A549 (cell line): ENCODE results near the gene DISC1.

ENCODE experiments used
- EP300 ChIP-seq, 2 experiments: fragments of >200 bp; sonication (Bioruptor Twin); formaldehyde crosslinking; IDR thresholded peaks; 2 replicates in 1 of 2; 3 replicates in 1 of 2; pipeline ENCODE4 v1.6.1; 2016 to 2017
- HOXB5 ChIP-seq: fragments of 250-450 bp; sonication (Bioruptor Pico); IDR thresholded peaks from 2 replicates; pipeline ENCODE4 v1.5.0; 2020; ENCODE audit warnings: mild to moderate bottlenecking, moderate library complexity
- MAZ ChIP-seq: fragments of 150-350 bp; IDR thresholded peaks from 2 replicates; pipeline ENCODE4 v1.6.1; 2014; ENCODE audit warnings: antibody characterized with exemption, low read depth, low read length, borderline replicate concordance
- POLR2A ChIP-seq: IDR thresholded peaks from 2 replicates; pipeline ENCODE4 v1.6.1; 2012; ENCODE audit warnings: mild to moderate bottlenecking, low read length
- RFX5 ChIP-seq: fragments of 450-650 bp; IDR thresholded peaks from 2 replicates; pipeline ENCODE4 v1.7.1; 2014; ENCODE audit warnings: antibody characterized with exemption, mild to moderate bottlenecking, moderate library complexity
- SMC3 ChIP-seq: fragments of >200 bp; sonication (Bioruptor Twin); formaldehyde crosslinking; IDR thresholded peaks from 3 replicates; pipeline ENCODE4 v1.6.1; 2018; ENCODE audit warnings: inconsistent platforms
- SREBF2 ChIP-seq: fragments of 450-650 bp; IDR thresholded peaks from 2 replicates; pipeline ENCODE4 v1.6.1; 2014; ENCODE audit warnings: mild to moderate bottlenecking, moderate library complexity
- TP53 ChIP-seq: fragments of 250-450 bp; sonication (Bioruptor Pico); IDR thresholded peaks from 2 replicates; pipeline ENCODE4 v1.5.0; 2021; ENCODE audit warnings: mild to moderate bottlenecking, moderate library complexity
- ZC3H11A ChIP-seq: fragments of 450-650 bp; IDR thresholded peaks from 2 replicates; pipeline ENCODE4 v1.6.1; 2014; ENCODE audit warnings: antibody characterized with exemption, mild to moderate bottlenecking
- ZFP36 ChIP-seq: fragments of 450-650 bp; IDR thresholded peaks from 2 replicates; pipeline ENCODE4 v1.6.1; 2014; ENCODE audit warnings: borderline replicate concordance; ENCODE audit not compliant: partially characterized antibody
- TF ChIP-seq, protein P1 (sequence below): fragments of >200 bp; sonication (Bioruptor Twin); formaldehyde crosslinking; IDR thresholded peaks from 3 replicates; pipeline ENCODE4 v1.5.1; 2016
- TF ChIP-seq, protein P2 (sequence below): IDR thresholded peaks from 2 replicates; pipeline ENCODE4 v1.6.1; 2012
- TF ChIP-seq, protein P3 (sequence below): fragments of 200-600 bp; sonication (generic); IDR thresholded peaks from 2 replicates; pipeline ENCODE4 v1.6.1; 2016; ENCODE audit warnings: antibody characterized with exemption, mild to moderate bottlenecking, moderate library complexity

DNA sequence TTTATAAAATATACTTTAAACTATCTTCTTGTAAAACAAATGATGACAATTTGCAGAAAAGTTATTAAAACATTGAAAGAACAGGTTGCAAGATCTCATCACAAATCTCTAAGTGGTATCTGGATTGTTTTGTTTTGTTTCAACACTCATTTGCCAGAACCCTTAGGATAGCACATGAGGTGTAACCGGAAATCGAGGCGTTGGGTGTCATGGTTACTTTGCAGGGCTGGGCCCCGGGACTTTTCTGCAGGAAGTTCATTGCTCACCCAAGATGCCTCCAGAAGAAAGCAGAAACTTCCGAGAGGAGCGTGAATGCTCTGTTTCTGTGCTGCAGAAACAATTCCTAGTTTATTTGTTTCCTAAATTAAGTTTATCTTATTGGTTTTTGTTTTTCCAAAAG lies 2.5 kb downstream of the DISC1 start:
- TF ChIP-seq TP53 (CRISPR knock-in tag), result no peak
- TF ChIP-seq, protein P1, sequence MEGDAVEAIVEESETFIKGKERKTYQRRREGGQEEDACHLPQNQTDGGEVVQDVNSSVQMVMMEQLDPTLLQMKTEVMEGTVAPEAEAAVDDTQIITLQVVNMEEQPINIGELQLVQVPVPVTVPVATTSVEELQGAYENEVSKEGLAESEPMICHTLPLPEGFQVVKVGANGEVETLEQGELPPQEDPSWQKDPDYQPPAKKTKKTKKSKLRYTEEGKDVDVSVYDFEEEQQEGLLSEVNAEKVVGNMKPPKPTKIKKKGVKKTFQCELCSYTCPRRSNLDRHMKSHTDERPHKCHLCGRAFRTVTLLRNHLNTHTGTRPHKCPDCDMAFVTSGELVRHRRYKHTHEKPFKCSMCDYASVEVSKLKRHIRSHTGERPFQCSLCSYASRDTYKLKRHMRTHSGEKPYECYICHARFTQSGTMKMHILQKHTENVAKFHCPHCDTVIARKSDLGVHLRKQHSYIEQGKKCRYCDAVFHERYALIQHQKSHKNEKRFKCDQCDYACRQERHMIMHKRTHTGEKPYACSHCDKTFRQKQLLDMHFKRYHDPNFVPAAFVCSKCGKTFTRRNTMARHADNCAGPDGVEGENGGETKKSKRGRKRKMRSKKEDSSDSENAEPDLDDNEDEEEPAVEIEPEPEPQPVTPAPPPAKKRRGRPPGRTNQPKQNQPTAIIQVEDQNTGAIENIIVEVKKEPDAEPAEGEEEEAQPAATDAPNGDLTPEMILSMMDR, result no peak
- TF ChIP-seq ZC3H11A, result no peak
- no peak for TF ChIP-seq SMC3
- TF ChIP-seq POLR2A, result no peak
- TF ChIP-seq MAZ, result no peak
- no peak for TF ChIP-seq SREBF2
- no peak for TF ChIP-seq HOXB5 (CRISPR knock-in tag)
- no peak for TF ChIP-seq EP300 (IDR thresholded peaks at IDR 0.05)
- TF ChIP-seq, protein P2, sequence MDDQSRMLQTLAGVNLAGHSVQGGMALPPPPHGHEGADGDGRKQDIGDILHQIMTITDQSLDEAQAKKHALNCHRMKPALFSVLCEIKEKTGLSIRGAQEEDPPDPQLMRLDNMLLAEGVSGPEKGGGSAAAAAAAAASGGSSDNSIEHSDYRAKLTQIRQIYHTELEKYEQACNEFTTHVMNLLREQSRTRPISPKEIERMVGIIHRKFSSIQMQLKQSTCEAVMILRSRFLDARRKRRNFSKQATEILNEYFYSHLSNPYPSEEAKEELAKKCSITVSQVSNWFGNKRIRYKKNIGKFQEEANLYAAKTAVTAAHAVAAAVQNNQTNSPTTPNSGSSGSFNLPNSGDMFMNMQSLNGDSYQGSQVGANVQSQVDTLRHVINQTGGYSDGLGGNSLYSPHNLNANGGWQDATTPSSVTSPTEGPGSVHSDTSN, result no peak
- TF ChIP-seq, protein P3, sequence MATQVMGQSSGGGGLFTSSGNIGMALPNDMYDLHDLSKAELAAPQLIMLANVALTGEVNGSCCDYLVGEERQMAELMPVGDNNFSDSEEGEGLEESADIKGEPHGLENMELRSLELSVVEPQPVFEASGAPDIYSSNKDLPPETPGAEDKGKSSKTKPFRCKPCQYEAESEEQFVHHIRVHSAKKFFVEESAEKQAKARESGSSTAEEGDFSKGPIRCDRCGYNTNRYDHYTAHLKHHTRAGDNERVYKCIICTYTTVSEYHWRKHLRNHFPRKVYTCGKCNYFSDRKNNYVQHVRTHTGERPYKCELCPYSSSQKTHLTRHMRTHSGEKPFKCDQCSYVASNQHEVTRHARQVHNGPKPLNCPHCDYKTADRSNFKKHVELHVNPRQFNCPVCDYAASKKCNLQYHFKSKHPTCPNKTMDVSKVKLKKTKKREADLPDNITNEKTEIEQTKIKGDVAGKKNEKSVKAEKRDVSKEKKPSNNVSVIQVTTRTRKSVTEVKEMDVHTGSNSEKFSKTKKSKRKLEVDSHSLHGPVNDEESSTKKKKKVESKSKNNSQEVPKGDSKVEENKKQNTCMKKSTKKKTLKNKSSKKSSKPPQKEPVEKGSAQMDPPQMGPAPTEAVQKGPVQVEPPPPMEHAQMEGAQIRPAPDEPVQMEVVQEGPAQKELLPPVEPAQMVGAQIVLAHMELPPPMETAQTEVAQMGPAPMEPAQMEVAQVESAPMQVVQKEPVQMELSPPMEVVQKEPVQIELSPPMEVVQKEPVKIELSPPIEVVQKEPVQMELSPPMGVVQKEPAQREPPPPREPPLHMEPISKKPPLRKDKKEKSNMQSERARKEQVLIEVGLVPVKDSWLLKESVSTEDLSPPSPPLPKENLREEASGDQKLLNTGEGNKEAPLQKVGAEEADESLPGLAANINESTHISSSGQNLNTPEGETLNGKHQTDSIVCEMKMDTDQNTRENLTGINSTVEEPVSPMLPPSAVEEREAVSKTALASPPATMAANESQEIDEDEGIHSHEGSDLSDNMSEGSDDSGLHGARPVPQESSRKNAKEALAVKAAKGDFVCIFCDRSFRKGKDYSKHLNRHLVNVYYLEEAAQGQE, result no peak
- TF ChIP-seq RFX5, result no peak
- TF ChIP-seq ZFP36, result no peak
